Smooth muscle cell (in vitro differentiated cells): ENCODE results near the gene SVIL. TPM values are rescaled to one million over a fixed set of nuclear protein-coding genes. Genes with fewer than 3 reads are reported as not detected.

Source experiments
- DNase-seq: peaks from one replicate; lab custom pipeline; 2025; ENCODE audit not compliant: unreplicated experiment; lab: John Stamatoyannopoulos, UW
- H2AFZ ChIP-seq: fragments of 200-600 bp; sonication (generic); 2 replicates; pipeline ENCODE4 v1.6.0; 2016; ENCODE audit warnings: antibody characterized with exemption, low read depth, mild to moderate bottlenecking
- H3F3A ChIP-seq: fragments of 200-600 bp; sonication (generic); 2 replicates; pipeline ENCODE4 v1.6.0; 2017; ENCODE audit warnings: antibody characterized with exemption, low read depth
- H3K27ac ChIP-seq: fragments of 200-600 bp; sonication (generic); 2 replicates; pipeline ENCODE4 v1.5.1; 2016; ENCODE audit warnings: low read depth, mild to moderate bottlenecking
- H3K27me3 ChIP-seq: fragments of 200-600 bp; sonication (generic); 2 replicates; pipeline ENCODE4 v1.6.1; 2016; ENCODE audit warnings: low read depth, mild to moderate bottlenecking
- H3K36me3 ChIP-seq: fragments of 200-600 bp; sonication (generic); 2 replicates; pipeline ENCODE4 v1.5.1; 2016; ENCODE audit warnings: low read depth
- H3K4me1 ChIP-seq: fragments of 200-600 bp; sonication (generic); 2 replicates; pipeline ENCODE4 v1.5.1; 2016; ENCODE audit warnings: low read depth
- H3K4me2 ChIP-seq: fragments of 200-600 bp; sonication (generic); 2 replicates; pipeline ENCODE4 v1.6.0; 2016; ENCODE audit warnings: mild to moderate bottlenecking
- H3K4me3 ChIP-seq: fragments of 200-600 bp; sonication (generic); 2 replicates; pipeline ENCODE4 v1.5.1; 2016; ENCODE audit warnings: mild to moderate bottlenecking
- H3K79me2 ChIP-seq: fragments of 200-600 bp; sonication (generic); 2 replicates; pipeline ENCODE4 v1.6.0; 2016; ENCODE audit warnings: low read depth, mild to moderate bottlenecking
- H3K9ac ChIP-seq: fragments of 200-600 bp; sonication (generic); 2 replicates; pipeline ENCODE4 v1.6.0; 2016; ENCODE audit warnings: low read depth
- H3K9me3 ChIP-seq: fragments of 200-600 bp; sonication (generic); replicated peaks from 2 replicates; pipeline ENCODE4 v1.5.1; 2016; ENCODE audit warnings: low read depth
- H4K20me1 ChIP-seq: fragments of 200-600 bp; sonication (generic); 2 replicates; pipeline ENCODE4 v1.6.0; 2016; ENCODE audit warnings: low read depth
- CTCF ChIP-seq: fragments of 200-600 bp; sonication (generic); IDR thresholded peaks from 2 replicates; pipeline ENCODE4 v1.5.1; 2017; ENCODE audit warnings: borderline replicate concordance, mild to moderate bottlenecking, antibody characterized with exemption; ENCODE audit not compliant: insufficient read depth, poor library complexity, severe bottlenecking
- WGBS: methylation state at CpG from one replicate; pipeline ENCODE4 v1.1.7; 2016; ENCODE audit warnings: low lambda C conversion rate; 5-methylcytosine and 5-hydroxymethylcytosine counted together
- polyA plus RNA-seq: library from polyadenylated mRNA; unstranded; fragments of >200 nt; fragmentation: Nextera tagmentation; extraction: Ambion mirVana; gene quantifications from 2 replicates; pipeline ENCODE4 v1.2.1, GENCODE V29; 2016
- total RNA-seq: library from RNA; depleted of rRNA; stranded (reverse); fragments of >200 nt; gene quantifications from 2 replicates; pipeline ENCODE4 v1.2.3, GENCODE V29; 2014

SVIL gene
- total and polyA plus RNA-seq, 2 experiments from 2014 or later = 32.5 to 33.0 TPM

- Histone ChIP-seq H3K4me1 (peaks cover 28% of the 10 kb centered on the region), H3K27ac (no peak overlapping the region), H3K4me2 (no peak overlapping the region), H3F3A (peaks cover 23% of the 10 kb centered on the region), H3K79me2 (peaks cover 63% of the 10 kb centered on the region), H4K20me1 (peaks cover 10% of the 10 kb centered on the region), H3K36me3 (no peaks in the 10 kb centered on the region), H2AFZ (no peak overlapping the region), H3K27me3 (no peaks in the 10 kb centered on the region), H3K9me3 (no peaks in the 10 kb centered on the region), H3K9ac (no peak overlapping the region), H3K4me3 (no peak overlapping the region)
- WGBS = 97% methylated on average over 4 of the region's 4 CpGs
- no peak for DNase-seq
- TF ChIP-seq CTCF = no peak
Observed at GRCh38 chr10:29631049-29631339, 3.8 kb downstream of the SVIL start.

- Histone ChIP-seq H3K4me1 (peaks cover 22% of the 10 kb centered on the region), H3K27me3 (no peaks in the 10 kb centered on the region), H2AFZ (no peak overlapping the region), H3K79me2 (peaks cover 68% of the 10 kb centered on the region), H3K36me3 (no peaks in the 10 kb centered on the region), H4K20me1 (peaks cover 13% of the 10 kb centered on the region), H3K9ac (no peak overlapping the region), H3K9me3 (no peaks in the 10 kb centered on the region), H3K4me2 (no peak overlapping the region), H3F3A (peaks cover 17% of the 10 kb centered on the region), H3K27ac (no peak overlapping the region), H3K4me3 (no peak overlapping the region)
- no peak for TF ChIP-seq CTCF
- no peak for DNase-seq
- WGBS = 97% methylated on average over 11 of the region's 11 CpGs
Observed at GRCh38 chr10:29630205-29631048, 4.3 kb downstream of the SVIL start.

- no peaks in the 10 kb centered on the region for H3K36me3 ChIP-seq
- no peak overlapping the region for H3K9ac ChIP-seq
- TF ChIP-seq CTCF = no peak
- H3F3A ChIP-seq = peaks cover 5% of the 10 kb centered on the region
- no peak overlapping the region for H3K27ac ChIP-seq
- no peaks in the 10 kb centered on the region for H3K27me3 ChIP-seq
- 96% methylated on average over 12 of the region's 12 CpGs for WGBS
- no peak for DNase-seq
- H3K4me1 ChIP-seq = peaks cover 8% of the 10 kb centered on the region
- peaks cover 17% of the 10 kb centered on the region for H4K20me1 ChIP-seq
- H3K79me2 ChIP-seq = peaks cover 82% of the 10 kb centered on the region
- no peak overlapping the region for H3K4me2 ChIP-seq
- H3K9me3 ChIP-seq = no peaks in the 10 kb centered on the region
- no peak overlapping the region for H2AFZ ChIP-seq
- no peak overlapping the region for H3K4me3 ChIP-seq
Observed at GRCh38 chr10:29628912-29629526, 5.8 kb downstream of the SVIL start.
